Bronchial epithelial cell (primary cell): Measurements from ENCODE around the gene RALGPS1. TPM values are rescaled to one million over a fixed set of nuclear protein-coding genes. Genes with fewer than 3 reads are reported as not detected.
A peak's percentile ranks its signal among the peaks of the same experiment; 100 is the strongest.

Experiments
- DNase-seq: peaks from one replicate; pipeline ENCODE4 v3.0.0-alpha.2; 2010; ENCODE audit warnings: low read depth
- FAIRE-seq: peaks from 2 replicates; lab custom pipeline; 2011; peaks lifted over from hg19 to GRCh38; lab: Jason Lieb, UNC
- H3K27me3 ChIP-seq: 2 replicates; pipeline ENCODE4 v1.5.1; 2011; ENCODE audit warnings: low read length; ENCODE audit not compliant: control insufficient read depth, insufficient read depth
- H3K36me3 ChIP-seq: 2 replicates; pipeline ENCODE4 v1.5.1; 2011; ENCODE audit warnings: low read length; ENCODE audit not compliant: control insufficient read depth, insufficient read depth
- H3K4me3 ChIP-seq: 2 replicates; pipeline ENCODE4 v1.5.1; 2011; ENCODE audit warnings: mild to moderate bottlenecking, low read depth, low read length, control low read depth
- total RNA-seq: library from RNA; depleted of rRNA; stranded (reverse); fragments of >200 nt; gene quantifications from 2 replicates; pipeline ENCODE4 v1.2.1, GENCODE V29; 2014
- TF ChIP-seq, protein P1 (sequence below): IDR thresholded peaks from 2 replicates; pipeline ENCODE4 v1.5.1; 2011; ENCODE audit warnings: mild to moderate bottlenecking, moderate library complexity, low read length, control low read depth, inconsistent platforms; ENCODE audit not compliant: insufficient read depth, severe bottlenecking

The RALGPS1 gene
- total RNA-seq, 1 donor from 2014 or later = 3.2 TPM

DNA sequence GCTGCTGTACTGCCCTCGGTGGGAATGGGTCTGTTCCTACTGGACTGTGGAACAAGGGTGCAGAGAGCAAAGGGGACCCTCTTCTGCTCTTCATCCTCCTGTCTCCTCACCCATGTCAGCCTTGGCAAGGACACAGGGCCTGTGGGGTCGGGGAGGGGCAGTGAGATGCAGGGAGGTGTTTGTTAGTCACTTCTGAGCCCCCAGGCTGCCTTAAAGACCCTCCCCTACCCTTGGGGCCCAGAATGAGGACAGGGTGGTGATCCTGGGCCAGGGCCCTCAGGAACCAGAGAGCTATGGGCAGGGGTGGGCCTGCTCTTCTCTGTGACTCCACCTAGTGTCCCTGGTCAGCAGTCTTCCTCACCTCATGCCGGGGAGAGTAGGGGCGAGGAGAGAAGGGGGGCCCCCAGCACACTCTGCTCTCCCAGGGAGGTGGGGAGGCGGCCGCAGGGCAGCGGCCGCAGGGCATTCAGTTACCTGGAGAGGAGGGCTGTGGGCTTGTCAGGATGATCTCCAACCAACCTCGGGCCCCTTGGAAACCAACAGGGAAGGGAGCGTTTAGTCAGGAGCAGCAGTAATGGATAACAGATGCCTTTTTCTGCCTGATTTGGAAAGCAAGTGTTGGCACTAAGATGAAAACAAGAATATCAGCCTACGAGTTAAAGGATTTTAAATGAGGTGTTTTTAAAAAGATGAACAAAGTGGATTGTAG is 288.0 kb downstream of the RALGPS1 start:
- H3K36me3 ChIP-seq = no peaks in the 10 kb centered on the region
- DNase-seq (no peak), FAIRE-seq (no peak)
- TF ChIP-seq, protein P1, sequence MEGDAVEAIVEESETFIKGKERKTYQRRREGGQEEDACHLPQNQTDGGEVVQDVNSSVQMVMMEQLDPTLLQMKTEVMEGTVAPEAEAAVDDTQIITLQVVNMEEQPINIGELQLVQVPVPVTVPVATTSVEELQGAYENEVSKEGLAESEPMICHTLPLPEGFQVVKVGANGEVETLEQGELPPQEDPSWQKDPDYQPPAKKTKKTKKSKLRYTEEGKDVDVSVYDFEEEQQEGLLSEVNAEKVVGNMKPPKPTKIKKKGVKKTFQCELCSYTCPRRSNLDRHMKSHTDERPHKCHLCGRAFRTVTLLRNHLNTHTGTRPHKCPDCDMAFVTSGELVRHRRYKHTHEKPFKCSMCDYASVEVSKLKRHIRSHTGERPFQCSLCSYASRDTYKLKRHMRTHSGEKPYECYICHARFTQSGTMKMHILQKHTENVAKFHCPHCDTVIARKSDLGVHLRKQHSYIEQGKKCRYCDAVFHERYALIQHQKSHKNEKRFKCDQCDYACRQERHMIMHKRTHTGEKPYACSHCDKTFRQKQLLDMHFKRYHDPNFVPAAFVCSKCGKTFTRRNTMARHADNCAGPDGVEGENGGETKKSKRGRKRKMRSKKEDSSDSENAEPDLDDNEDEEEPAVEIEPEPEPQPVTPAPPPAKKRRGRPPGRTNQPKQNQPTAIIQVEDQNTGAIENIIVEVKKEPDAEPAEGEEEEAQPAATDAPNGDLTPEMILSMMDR = no peak
- peaks cover 5% of the 10 kb centered on the region for H3K27me3 ChIP-seq
- no peak overlapping the region for H3K4me3 ChIP-seq

DNA sequence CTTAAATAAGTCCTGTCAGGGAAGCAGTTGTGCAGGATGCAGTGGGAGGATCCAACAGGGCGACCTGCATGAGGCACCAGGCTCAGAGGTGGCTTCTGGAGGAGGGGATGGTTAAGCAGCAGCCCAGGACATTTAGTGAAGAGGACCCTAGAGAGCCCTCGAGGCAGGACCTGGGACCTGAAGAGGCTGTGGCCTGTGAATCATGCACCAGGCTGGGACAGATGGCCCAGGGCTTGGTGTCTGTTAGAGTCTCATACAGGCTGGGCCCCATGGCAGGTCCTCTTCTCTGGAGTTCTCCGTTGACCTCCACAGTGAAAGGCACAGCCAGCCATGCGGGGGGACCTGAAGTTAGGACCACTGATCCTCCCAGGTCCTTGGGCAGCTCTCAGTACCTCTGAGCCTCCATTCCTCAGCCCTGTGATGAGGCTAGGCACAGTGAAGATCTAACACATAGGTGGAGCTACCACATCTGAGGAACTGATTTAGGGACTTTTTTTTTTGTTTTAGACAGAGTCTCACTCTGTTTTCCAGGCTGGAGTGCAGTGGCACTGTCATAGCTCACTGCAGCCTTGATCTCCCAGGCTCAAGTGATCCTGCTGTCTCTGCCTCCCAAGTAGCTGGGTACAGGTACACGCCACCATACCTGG is 289.2 kb downstream of the RALGPS1 start:
- no peak for DNase-seq
- FAIRE-seq = no peak
- Histone ChIP-seq H3K36me3 (no peaks in the 10 kb centered on the region), H3K27me3 (peaks cover 8% of the 10 kb centered on the region), H3K4me3 (no peak overlapping the region)
- TF ChIP-seq, protein P1 = no peak

DNA sequence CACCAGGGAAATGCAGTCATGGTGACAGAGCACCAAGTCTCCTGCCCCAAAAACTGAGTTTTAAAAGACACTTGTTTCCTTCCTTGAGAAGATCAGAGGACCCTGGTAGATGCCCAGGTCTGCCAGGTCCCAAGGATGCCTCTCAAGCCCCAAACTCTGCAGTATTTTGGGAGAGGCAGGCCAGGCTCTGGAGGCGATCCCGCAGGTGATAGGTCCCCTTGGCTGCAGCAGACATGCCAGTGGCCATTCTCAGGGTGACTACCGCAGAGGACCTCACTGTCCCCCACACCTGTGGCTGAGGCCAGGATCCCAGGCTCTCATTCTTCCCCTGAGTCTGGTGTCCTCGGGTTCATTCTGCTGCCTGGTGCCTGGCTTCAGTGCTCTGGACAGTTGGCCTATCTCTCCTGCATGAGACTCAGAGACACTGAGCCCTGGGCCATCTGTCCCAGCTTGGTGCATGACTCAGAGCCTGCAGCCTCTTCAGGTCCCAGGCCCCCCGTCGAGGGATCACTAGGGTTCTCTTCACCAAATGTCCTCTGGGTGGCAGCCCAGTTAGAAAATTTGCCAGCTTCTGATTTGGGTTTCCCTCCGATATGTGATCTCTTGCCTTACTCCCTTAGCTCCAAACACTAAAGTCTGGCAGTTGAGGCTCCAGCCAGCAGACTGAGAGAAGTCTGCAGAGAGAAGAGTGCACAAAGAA is 290.3 kb downstream of the RALGPS1 start:
- Histone ChIP-seq H3K4me3 (no peak overlapping the region), H3K27me3 (peaks cover 8% of the 10 kb centered on the region), H3K36me3 (no peaks in the 10 kb centered on the region)
- peak; percentile 16 for DNase-seq
- FAIRE-seq = no peak
- TF ChIP-seq, protein P1 = peak; percentile 25

DNA sequence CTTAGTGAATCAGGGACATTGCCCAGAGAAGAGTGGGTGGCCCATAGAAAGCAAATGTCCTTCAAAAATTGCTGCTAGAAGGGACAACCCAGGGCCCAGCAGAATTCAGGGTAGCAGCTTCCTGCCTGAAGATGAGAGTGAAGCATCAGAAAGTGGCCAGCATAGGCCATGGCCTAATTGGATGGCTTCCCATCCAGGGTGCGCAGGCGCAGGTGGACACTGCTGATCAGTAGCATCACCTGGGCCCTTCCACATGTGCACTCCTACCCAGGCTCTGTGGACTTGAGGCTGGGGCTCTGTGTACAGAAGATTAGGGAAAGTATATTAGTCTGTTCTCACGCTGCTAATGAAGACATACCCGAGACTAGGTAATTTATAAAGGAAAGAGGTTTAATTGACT is 291.4 kb downstream of the RALGPS1 start:
- no peak for FAIRE-seq
- no peak for DNase-seq
- TF ChIP-seq, protein P1 = no peak
- Histone ChIP-seq H3K36me3 (no peaks in the 10 kb centered on the region), H3K27me3 (peaks cover 6% of the 10 kb centered on the region), H3K4me3 (no peak overlapping the region)

DNA sequence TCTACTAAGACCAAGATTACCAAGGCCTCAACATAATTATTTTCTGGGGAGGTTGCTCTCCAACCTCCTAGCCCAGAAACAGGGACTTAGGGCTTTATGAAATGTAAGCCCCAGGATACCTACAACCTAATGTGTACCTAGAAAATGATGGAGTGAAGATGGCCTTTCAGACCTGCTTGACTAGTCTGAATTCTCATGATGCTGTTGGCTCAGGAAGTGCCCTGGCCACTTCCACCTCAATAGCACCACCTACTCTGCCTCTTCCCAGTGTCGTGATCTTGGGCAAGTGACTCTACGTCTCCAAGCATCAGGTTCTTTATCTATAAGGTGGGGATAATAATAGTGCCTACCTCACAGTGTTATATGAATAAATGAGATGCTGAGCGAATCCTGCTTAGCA is 292.1 kb downstream of the RALGPS1 start:
- TF ChIP-seq, protein P1 = no peak
- no peak for DNase-seq
- Histone ChIP-seq H3K36me3 (no peaks in the 10 kb centered on the region), H3K27me3 (peaks cover 7% of the 10 kb centered on the region), H3K4me3 (no peak overlapping the region)
- peak; percentile 18 for FAIRE-seq
